ENCODE data around the gene CRACR2A. TPM values are rescaled to one million over a fixed set of nuclear protein-coding genes. Genes with fewer than 3 reads are reported as not detected.
A peak's percentile ranks its signal among the peaks of the same experiment; 100 is the strongest.

CRACR2A gene
- polyA plus RNA-seq, 3 donors from 2014 or later = 4.0 to 33.9 (median 16.5) TPM

- Mint-ChIP-seq H3K27me3 (ENCODE audit: low read depth in 3 of 3) (peaks cover 0 to 6% (median 0%) of the 10 kb centered on the region in 3 donors), H3K4me1 (no peaks in the 10 kb centered on the region), H3K36me3 (peaks cover 24 to 65% (median 37%) of the 10 kb centered on the region in 3 donors), H3K27ac (peak overlapping the region; percentile 5 to 63 (median 40)), H3K4me3 (no peak overlapping the region), H3K9me3 (no peaks in the 10 kb centered on the region)
- DNase-seq = no peak
Measured at GRCh38 chr12:3622021-3622821, 130.7 kb downstream of the CRACR2A start.

- Mint-ChIP-seq H3K4me3 (no peak overlapping the region), H3K9me3 (no peaks in the 10 kb centered on the region), H3K4me1 (no peaks in the 10 kb centered on the region), H3K27me3 (ENCODE audit: low read depth in 3 of 3) (peaks cover 0 to 8% (median 0%) of the 10 kb centered on the region in 3 donors), H3K27ac (no peak overlapping the region), H3K36me3 (peaks cover 21 to 61% (median 32%) of the 10 kb centered on the region in 3 donors)
- no peak for DNase-seq
Measured at GRCh38 chr12:3620856-3621255, 132.1 kb downstream of the CRACR2A start.

- Mint-ChIP-seq H3K27me3 (ENCODE audit: low read depth in 3 of 3) (peaks cover 0 to 9% (median 0%) of the 10 kb centered on the region in 3 donors), H3K4me3 (no peak overlapping the region), H3K36me3 (peaks cover 28 to 66% (median 35%) of the 10 kb centered on the region in 3 donors), H3K27ac (no peak overlapping the region), H3K4me1 (no peaks in the 10 kb centered on the region), H3K9me3 (no peaks in the 10 kb centered on the region)
- no peak for DNase-seq
Measured at GRCh38 chr12:3617565-3617964, 135.3 kb downstream of the CRACR2A start.

GRCh38 chr12:3615862-3616261, 137.0 kb downstream of the CRACR2A start:
- Mint-ChIP-seq H3K36me3 (peaks cover 29 to 62% (median 39%) of the 10 kb centered on the region in 3 donors), H3K9me3 (no peaks in the 10 kb centered on the region)

GRCh38 chr12:3614806-3615466, 138.0 kb downstream of the CRACR2A start:
- no peak overlapping the region for H3K4me3 Mint-ChIP-seq
- peaks cover 0 to 7% (median 0%) of the 10 kb centered on the region in 3 donors for H3K27me3 Mint-ChIP-seq (ENCODE audit: low read depth in 3 of 3)
- H3K36me3 Mint-ChIP-seq = peaks cover 35 to 66% (median 42%) of the 10 kb centered on the region in 3 donors
- no peak for DNase-seq
- H3K9me3 Mint-ChIP-seq = no peaks in the 10 kb centered on the region
- no peaks in the 10 kb centered on the region for H3K4me1 Mint-ChIP-seq
- H3K27ac Mint-ChIP-seq = peak overlapping the region in 1 of 6 donors; percentile 13

More at GRCh38 chr12:3615862-3616261, 137.0 kb downstream of the CRACR2A start:
- H3K4me3 Mint-ChIP-seq = no peak overlapping the region
- H3K4me1 Mint-ChIP-seq = no peaks in the 10 kb centered on the region
- no peak for DNase-seq
- peak overlapping the region in 1 of 6 donors; percentile 50 for H3K27ac Mint-ChIP-seq
- peaks cover 0 to 7% (median 0%) of the 10 kb centered on the region in 3 donors for H3K27me3 Mint-ChIP-seq (ENCODE audit: low read depth in 3 of 3)

- peaks cover 0 to 4% (median 0%) of the 10 kb centered on the region in 6 donors for H3K9me3 Mint-ChIP-seq
- no peak overlapping the region for H3K27ac Mint-ChIP-seq
- peaks cover 46 to 73% (median 52%) of the 10 kb centered on the region in 3 donors for H3K36me3 Mint-ChIP-seq
- no peak for DNase-seq
- peaks cover 0 to 7% (median 0%) of the 10 kb centered on the region in 3 donors for H3K27me3 Mint-ChIP-seq (ENCODE audit: low read depth in 3 of 3)
- H3K4me3 Mint-ChIP-seq = no peak overlapping the region
- peaks cover 0 to 2% of the 10 kb centered on the region in 2 donors for H3K4me1 Mint-ChIP-seq
Measured at GRCh38 chr12:3613641-3614395, 139.1 kb downstream of the CRACR2A start.

GRCh38 chr12:3611860-3612703, 140.8 kb downstream of the CRACR2A start:
- no peak for DNase-seq
- Mint-ChIP-seq H3K27me3 (ENCODE audit: low read depth in 3 of 3) (peaks cover 0 to 4% (median 0%) of the 10 kb centered on the region in 3 donors), H3K4me3 (no peak overlapping the region), H3K27ac (peak overlapping the region in 2 of 6 donors; percentile 17 to 60), H3K4me1 (peaks cover 0 to 2% of the 10 kb centered on the region in 2 donors), H3K36me3 (peaks cover 44 to 73% (median 54%) of the 10 kb centered on the region in 3 donors), H3K9me3 (peaks cover 0 to 4% (median 0%) of the 10 kb centered on the region in 6 donors)

- no peak for DNase-seq
- peaks cover 0 to 4% (median 0%) of the 10 kb centered on the region in 6 donors for H3K9me3 Mint-ChIP-seq
- H3K4me1 Mint-ChIP-seq = peaks cover 0 to 2% of the 10 kb centered on the region in 2 donors
- peaks cover 30 to 50% (median 32%) of the 10 kb centered on the region in 3 donors for H3K36me3 Mint-ChIP-seq
- peaks cover 0 to 3% (median 2%) of the 10 kb centered on the region in 3 donors for H3K27me3 Mint-ChIP-seq (ENCODE audit: low read depth in 3 of 3)
- H3K4me3 Mint-ChIP-seq = no peak overlapping the region
- H3K27ac Mint-ChIP-seq = peak overlapping the region in 1 of 6 donors; percentile 24
Measured at GRCh38 chr12:3607821-3608220, 145.1 kb downstream of the CRACR2A start.

- peaks cover 0 to 2% of the 10 kb centered on the region in 2 donors for H3K4me1 Mint-ChIP-seq
- H3K27ac Mint-ChIP-seq = peak overlapping the region in 2 of 6 donors; percentile 22 to 24
- no peak for DNase-seq
- peaks cover 0 to 4% (median 0%) of the 10 kb centered on the region in 6 donors for H3K9me3 Mint-ChIP-seq
- H3K36me3 Mint-ChIP-seq = peaks cover 30 to 48% (median 32%) of the 10 kb centered on the region in 3 donors
- peaks cover 1 to 3% (median 2%) of the 10 kb centered on the region in 3 donors for H3K27me3 Mint-ChIP-seq (ENCODE audit: low read depth in 3 of 3)
- H3K4me3 Mint-ChIP-seq = no peak overlapping the region
Measured at GRCh38 chr12:3607039-3607720, 145.7 kb downstream of the CRACR2A start.

- Mint-ChIP-seq H3K27me3 (ENCODE audit: low read depth in 3 of 3) (peaks cover 2 to 5% (median 3%) of the 10 kb centered on the region in 3 donors), H3K9me3 (peaks cover 0 to 4% (median 0%) of the 10 kb centered on the region in 6 donors), H3K27ac (peak overlapping the region in 2 of 6 donors; percentile 1 to 57), H3K4me3 (no peak overlapping the region), H3K36me3 (peaks cover 23 to 42% (median 23%) of the 10 kb centered on the region in 3 donors), H3K4me1 (peaks cover 0 to 2% of the 10 kb centered on the region in 2 donors)
- DNase-seq = no peak
Measured at GRCh38 chr12:3606128-3606527, 146.8 kb downstream of the CRACR2A start.

GRCh38 chr12:3605692-3606091, 147.2 kb downstream of the CRACR2A start:
- H3K4me3 Mint-ChIP-seq = no peak overlapping the region
- H3K4me1 Mint-ChIP-seq = peaks cover 0 to 2% of the 10 kb centered on the region in 2 donors
- H3K9me3 Mint-ChIP-seq = peaks cover 0 to 4% (median 0%) of the 10 kb centered on the region in 6 donors
- peaks cover 3 to 6% (median 5%) of the 10 kb centered on the region in 3 donors for H3K27me3 Mint-ChIP-seq (ENCODE audit: low read depth in 3 of 3)
- peak overlapping the region in 2 of 6 donors; percentile 1 to 57 for H3K27ac Mint-ChIP-seq
- DNase-seq = no peak
- H3K36me3 Mint-ChIP-seq = peaks cover 22 to 42% (median 23%) of the 10 kb centered on the region in 3 donors
